Tibial nerve (tissue), 4 donors: ENCODE data around the gene ATXN7L3B. TPM values are rescaled to one million over a fixed set of nuclear protein-coding genes. Genes with fewer than 3 reads are reported as not detected.

Experiments
- DNase-seq, 2 donors: peaks; one replicate each; pipeline ENCODE4 v3.0.0-alpha.2; 2019; ENCODE audit warnings: low spot score in 2 of 2
- H3K27ac ChIP-seq, 4 donors: fragments of 200-600 bp; sonication (generic) in 3 of 4; one replicate each; pipeline ENCODE4 v1.5.1; 2017 to 2019; ENCODE audit warnings: mild to moderate bottlenecking in 1 of 4
- H3K27me3 ChIP-seq, 2 donors: fragments of 200-600 bp; sonication (generic) in 1 of 2; one replicate each; pipeline versions ENCODE4 v1.5.1 to v1.6.0; 2017 to 2019
- H3K36me3 ChIP-seq, 3 donors: fragments of 200-600 bp; sonication (generic); one replicate each; pipeline ENCODE4 v1.5.1; 2018 to 2019
- H3K4me1 ChIP-seq, 4 donors: fragments of 200-600 bp; sonication (generic) in 3 of 4; one replicate each; pipeline ENCODE4 v1.5.1; 2017 to 2019
- H3K4me3 ChIP-seq, 4 donors: fragments of 200-600 bp; sonication (generic) in 3 of 4; one replicate each; pipeline ENCODE4 v1.5.1; 2017 to 2019; ENCODE audit warnings: mild to moderate bottlenecking in 1 of 4, moderate library complexity in 1 of 4
- H3K9me3 ChIP-seq, 4 donors: fragments of 200-600 bp; sonication (generic) in 3 of 4; one replicate each; pipeline ENCODE4 v1.5.1; 2017 to 2019
- EP300 ChIP-seq, 2 donors: sonication (generic); formaldehyde crosslinking; IDR thresholded peaks; one replicate each; pipeline ENCODE4 v1.6.1; 2017; ENCODE audit warnings: antibody characterized with exemption in 2 of 2, mild to moderate bottlenecking in 1 of 2
- POLR2A ChIP-seq, 2 donors: fragments of 450-650 bp; IDR thresholded peaks; one replicate each; pipeline ENCODE4 v1.6.1; 2017; ENCODE audit warnings: antibody characterized with exemption in 2 of 2, mild to moderate bottlenecking in 2 of 2, moderate library complexity in 2 of 2
- WGBS, 2 donors: methylation state at CpG; one replicate each; pipeline ENCODE4 v1.1.5; 2018; 5-methylcytosine and 5-hydroxymethylcytosine counted together
- total RNA-seq, 4 donors: library from RNA; depleted of rRNA; stranded (reverse); fragments of >200 nt; gene quantifications; one replicate each; pipeline ENCODE4 v1.1.0, GENCODE V29; 2016
- TF ChIP-seq, protein P1 (sequence below), 5 experiments: fragments of 200-600 bp in 3 of 5; fragments of 450-650 bp in 2 of 5; sonication (generic) in 3 of 5; IDR thresholded peaks; one replicate each; pipeline ENCODE4 v1.5.1; 2016 to 2019; ENCODE audit warnings: antibody characterized with exemption in 5 of 5, mild to moderate bottlenecking in 3 of 5, moderate library complexity in 2 of 5

ATXN7L3B gene
- total RNA-seq, 4 donors from 2014 or later = 15.3 to 22.0 (median 18.5) TPM

DNA sequence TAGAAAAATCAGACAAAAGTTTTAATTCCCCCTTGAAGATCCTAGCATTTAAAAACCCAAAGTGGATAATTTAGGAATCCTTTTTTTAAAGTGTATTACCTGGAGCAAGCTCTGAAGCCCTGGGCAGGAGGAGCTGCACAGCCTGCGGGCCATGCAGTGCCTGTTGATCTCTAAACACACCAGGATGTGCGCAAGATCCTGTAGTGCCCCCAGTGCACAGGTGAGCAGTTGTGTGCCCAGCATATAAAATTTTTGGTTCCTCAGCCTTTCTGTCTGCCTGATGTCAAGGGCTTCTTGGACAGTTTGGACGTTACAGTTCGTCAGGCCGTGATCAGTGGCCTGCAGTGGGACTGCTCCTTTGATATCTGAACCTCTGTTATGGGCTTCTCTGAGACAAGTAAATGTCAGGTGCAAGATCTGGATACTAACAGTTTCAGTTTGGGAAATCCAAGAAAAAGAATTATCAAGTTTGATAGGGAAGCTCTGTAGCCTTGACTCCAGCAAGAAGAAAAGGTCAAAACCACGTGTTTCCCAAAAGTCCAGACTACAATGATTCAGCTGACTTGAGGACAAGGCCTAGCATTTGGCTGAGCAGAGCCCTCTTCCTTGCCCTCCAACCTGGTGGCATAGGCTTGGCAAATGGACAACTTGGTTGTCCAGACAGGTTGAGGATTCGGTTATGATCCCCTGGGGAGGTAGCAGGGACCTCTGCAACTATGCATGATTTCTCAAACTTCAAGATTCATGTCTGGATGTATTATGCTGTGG, 1.0 kb downstream of the ATXN7L3B start:
- Histone ChIP-seq H3K9me3 (no peaks in the 10 kb centered on the region), H3K4me1 (peaks cover 5 to 56% (median 33%) of the 10 kb centered on the region in 4 donors), H3K36me3 (peaks cover 0 to 13% (median 0%) of the 10 kb centered on the region in 3 donors), H3K27ac (peak overlapping the region; percentile 81 to 98 (median 90)), H3K27me3 (no peaks in the 10 kb centered on the region), H3K4me3 (peak overlapping the region; percentile 64 to 90 (median 72))
- TF ChIP-seq EP300 (IDR thresholded peaks at IDR 0.05) = no peak
- TF ChIP-seq, protein P1, sequence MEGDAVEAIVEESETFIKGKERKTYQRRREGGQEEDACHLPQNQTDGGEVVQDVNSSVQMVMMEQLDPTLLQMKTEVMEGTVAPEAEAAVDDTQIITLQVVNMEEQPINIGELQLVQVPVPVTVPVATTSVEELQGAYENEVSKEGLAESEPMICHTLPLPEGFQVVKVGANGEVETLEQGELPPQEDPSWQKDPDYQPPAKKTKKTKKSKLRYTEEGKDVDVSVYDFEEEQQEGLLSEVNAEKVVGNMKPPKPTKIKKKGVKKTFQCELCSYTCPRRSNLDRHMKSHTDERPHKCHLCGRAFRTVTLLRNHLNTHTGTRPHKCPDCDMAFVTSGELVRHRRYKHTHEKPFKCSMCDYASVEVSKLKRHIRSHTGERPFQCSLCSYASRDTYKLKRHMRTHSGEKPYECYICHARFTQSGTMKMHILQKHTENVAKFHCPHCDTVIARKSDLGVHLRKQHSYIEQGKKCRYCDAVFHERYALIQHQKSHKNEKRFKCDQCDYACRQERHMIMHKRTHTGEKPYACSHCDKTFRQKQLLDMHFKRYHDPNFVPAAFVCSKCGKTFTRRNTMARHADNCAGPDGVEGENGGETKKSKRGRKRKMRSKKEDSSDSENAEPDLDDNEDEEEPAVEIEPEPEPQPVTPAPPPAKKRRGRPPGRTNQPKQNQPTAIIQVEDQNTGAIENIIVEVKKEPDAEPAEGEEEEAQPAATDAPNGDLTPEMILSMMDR (IDR thresholded peaks at IDR 0.05) = no peak
- TF ChIP-seq POLR2A (IDR thresholded peaks at IDR 0.05) = no peak
- WGBS, 2 donors = 26 to 27% methylated on average over 7 of the region's 7 CpGs
- no peak for DNase-seq

DNA sequence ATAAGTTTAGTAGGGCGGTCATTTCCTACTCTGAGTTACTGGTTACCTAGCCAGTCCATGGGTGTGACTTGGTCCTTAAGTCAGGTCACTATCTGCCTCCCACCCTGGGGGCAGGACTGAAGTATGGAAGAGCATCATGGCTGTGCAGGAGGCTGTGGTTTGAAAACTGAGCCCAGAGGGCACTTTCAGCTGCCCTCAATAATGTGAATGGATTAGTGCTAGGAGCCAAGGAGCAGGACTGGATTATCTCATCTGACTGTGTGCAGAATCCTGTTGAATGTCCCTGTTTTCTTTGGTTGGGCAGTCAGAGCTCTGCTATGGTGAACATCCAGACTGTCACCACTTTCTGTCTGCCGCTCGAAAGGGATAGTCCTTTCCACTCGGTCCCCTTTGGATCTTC, 1.6 kb downstream of the ATXN7L3B start:
- H3K27me3 ChIP-seq = no peaks in the 10 kb centered on the region
- WGBS, 2 donors = 72 to 77% methylated on average over 4 of the region's 4 CpGs
- no peak for DNase-seq
- H3K4me3 ChIP-seq = peak overlapping the region in 3 of 4 donors; percentile 64 to 90 (median 71)
- H3K27ac ChIP-seq = peak overlapping the region in 2 of 4 donors; percentile 91 to 98
- H3K36me3 ChIP-seq = peaks cover 0 to 13% (median 0%) of the 10 kb centered on the region in 3 donors
- peaks cover 5 to 57% (median 33%) of the 10 kb centered on the region in 4 donors for H3K4me1 ChIP-seq
- no peaks in the 10 kb centered on the region for H3K9me3 ChIP-seq
- TF ChIP-seq, protein P1 (IDR thresholded peaks at IDR 0.05) = no peak
- TF ChIP-seq POLR2A (IDR thresholded peaks at IDR 0.05) (no peak), EP300 (IDR thresholded peaks at IDR 0.05) (no peak)

DNA sequence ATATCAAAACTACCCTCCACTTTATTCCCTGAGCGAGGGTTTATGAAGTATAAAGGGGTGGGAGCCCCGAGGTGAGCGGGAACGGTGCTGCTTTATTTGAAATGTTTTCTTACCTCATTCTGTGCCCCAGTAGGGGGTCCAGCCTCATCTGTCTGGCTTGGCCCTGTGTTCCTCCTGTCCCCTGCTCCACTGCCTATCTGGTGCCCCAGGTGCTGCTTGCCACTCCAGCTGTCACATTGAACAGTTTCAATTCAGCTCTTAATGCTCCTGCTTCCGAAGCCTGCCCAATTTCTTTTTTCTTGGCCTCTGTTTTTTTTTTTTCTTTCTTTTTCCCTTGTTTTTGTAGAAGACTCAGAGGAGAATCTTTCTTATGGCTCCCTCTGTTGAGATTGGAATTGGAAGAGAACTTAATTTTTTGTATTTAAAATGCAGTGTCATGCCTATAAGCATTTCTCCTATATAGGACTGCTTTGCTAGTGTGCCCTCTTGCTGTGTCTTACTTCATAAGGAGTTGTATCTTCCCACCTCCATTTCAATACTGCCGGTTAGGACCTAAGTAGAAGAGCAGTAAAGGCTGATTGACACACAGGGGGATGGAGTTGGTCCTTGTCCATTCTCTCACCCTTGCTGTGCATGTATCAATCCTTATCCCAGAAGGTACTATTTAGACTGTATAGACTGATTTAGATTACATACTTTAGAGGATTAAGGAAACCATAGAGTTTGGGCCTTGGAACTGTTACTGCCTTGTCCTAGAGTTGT, 2.3 kb downstream of the ATXN7L3B start:
- Histone ChIP-seq H3K4me1 (peaks cover 5 to 57% (median 33%) of the 10 kb centered on the region in 4 donors), H3K36me3 (peaks cover 0 to 13% (median 0%) of the 10 kb centered on the region in 3 donors), H3K9me3 (no peaks in the 10 kb centered on the region), H3K27ac (peak overlapping the region in 2 of 4 donors; percentile 91 to 98), H3K4me3 (peak overlapping the region in 2 of 4 donors; percentile 9 to 90), H3K27me3 (no peaks in the 10 kb centered on the region)
- WGBS, 2 donors = 66 to 72% methylated on average over 6 of the region's 6 CpGs
- no peak for DNase-seq
- TF ChIP-seq EP300 (IDR thresholded peaks at IDR 0.05) = no peak
- TF ChIP-seq, protein P1 (IDR thresholded peaks at IDR 0.05) = no peak
- TF ChIP-seq POLR2A (IDR thresholded peaks at IDR 0.05) = no peak

DNA sequence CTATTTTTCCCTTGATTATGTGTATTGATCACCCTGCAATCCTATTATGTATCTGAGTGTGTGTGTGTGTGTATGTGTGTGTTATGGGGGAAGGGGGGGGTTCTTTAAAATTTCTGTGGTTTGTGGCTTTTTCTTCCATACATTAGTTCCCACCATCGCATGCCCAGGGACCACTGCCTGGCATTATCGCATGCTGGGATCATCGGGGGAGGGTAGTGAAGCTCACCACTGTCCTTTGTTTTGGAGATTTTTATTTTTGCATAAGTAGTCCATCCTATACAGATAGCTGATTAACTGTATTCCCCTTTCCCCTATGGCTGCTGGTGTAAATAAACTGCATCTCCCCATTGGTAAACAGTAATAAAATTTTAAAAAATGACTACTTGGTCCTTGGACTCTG, 3.4 kb downstream of the ATXN7L3B start:
- DNase-seq = no peak
- H3K27ac ChIP-seq = no peak overlapping the region
- WGBS, 2 donors = 49 to 64% methylated on average over 3 of the region's 3 CpGs
- H3K9me3 ChIP-seq = no peaks in the 10 kb centered on the region
- peaks cover 0 to 19% (median 0%) of the 10 kb centered on the region in 3 donors for H3K36me3 ChIP-seq
- TF ChIP-seq, protein P1 (IDR thresholded peaks at IDR 0.05) = no peak
- TF ChIP-seq EP300 (IDR thresholded peaks at IDR 0.05) (no peak), POLR2A (IDR thresholded peaks at IDR 0.05) (no peak)
- no peak overlapping the region for H3K4me3 ChIP-seq
- H3K27me3 ChIP-seq = no peaks in the 10 kb centered on the region
- peaks cover 5 to 57% (median 33%) of the 10 kb centered on the region in 4 donors for H3K4me1 ChIP-seq
